Amygdala (tissue), 56 donors: ENCODE measurements around the gene YWHAB.
"Not testable (repeated sequence)": the region's sequence is repeated elsewhere in the genome, so short reads cannot be mapped to it uniquely, and the experiment has no call there.

Experiments used
- DNase-seq, 56 donors: peaks; one replicate each; lab custom pipeline; 2025; lab: John Stamatoyannopoulos, UW

YWHAB gene

DNA sequence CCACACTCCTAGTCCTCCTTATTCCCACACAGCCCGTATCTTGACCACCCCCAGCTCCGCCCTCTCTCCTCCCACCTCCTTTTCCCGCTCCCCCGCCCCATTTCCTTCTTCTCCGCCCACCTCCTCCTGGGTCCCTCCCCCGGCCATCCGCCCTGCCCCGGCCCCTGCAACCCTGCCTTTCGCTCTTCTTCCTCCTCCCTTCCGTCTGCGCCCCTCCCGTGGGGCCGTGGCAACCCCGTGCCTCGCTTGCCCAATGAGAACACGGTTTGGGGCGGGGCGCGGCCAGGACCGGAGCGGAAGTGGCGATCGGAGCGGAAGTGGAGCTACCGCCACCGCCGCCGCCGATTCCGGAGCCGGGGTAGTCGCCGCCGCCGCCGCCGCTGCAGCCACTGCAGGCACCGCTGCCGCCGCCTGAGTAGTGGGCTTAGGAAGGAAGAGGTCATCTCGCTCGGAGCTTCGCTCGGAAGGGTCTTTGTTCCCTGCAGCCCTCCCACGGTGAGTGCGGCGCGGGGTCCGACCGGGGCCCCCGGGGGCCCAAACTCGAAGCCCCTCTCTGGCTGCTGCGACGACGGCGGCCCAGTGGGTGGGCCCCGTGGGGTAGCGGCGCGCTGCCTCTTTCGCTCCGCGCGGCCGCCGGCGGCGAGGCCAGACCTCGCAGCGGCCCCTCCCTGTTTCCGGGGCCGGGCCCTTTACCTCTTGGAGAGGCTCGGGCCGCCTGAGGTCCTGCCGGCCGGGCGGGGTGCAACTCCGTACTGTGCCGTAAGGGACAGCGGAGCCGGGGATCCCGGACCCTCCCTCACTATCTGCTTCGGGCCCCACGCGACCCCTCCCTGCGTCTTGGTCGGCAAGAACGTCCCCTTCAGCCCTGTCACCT, at the start of gene YWHAB:
YWHAB (plus strand) TSS at position 314 of the 874 bp plus-strand sequence. CDS start 15,829 bp downstream, outside the sequence.
- DNase-seq, result peak; percentile 67 to 98 (median 94)

DNA sequence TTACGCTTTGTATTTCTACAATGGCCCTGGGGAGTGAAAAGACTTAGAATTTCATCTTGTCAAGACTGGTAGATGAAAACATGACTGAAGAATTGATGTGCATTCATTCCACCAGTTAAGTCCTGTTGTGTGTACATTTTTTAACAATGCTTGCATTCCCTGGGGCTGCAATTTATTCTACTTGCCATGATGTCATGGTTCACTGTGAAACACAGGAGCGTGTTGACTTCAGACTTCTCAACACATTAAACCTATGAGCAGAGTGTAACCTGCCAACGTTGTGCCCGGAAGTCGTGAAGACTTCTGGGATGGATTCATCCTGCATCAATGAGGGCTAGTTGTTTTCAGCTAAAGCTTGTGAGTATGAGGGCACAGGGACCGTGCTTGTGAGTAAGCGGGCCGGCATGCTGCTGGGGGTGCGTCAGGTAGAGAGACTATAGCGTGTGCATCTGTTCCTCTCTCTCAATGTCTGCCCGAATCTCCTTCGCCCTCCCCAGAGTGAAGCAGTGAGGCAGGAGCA, 48.8 kb upstream of the YWHAB start:
- no peak for DNase-seq

DNA sequence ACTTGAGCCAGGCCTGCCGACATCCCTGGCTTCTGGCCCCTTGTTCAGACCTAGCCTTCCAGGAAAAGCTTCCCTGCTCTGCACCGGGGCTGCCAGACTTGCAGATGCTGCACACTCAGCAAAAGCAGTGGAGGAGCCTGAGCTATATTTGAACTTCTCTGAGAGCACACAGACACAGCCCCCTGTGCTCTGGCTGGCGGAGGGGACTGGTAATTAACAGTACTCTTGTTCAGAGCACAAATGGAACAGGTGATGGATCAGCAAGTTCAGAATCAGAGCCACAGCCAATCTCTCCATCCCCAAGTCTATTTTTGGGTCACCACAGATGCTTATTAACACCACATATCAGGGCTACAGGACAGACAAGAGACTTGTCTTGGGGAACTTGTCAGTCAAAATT, 47.6 kb upstream of the YWHAB start:
- DNase-seq, result no peak

DNA sequence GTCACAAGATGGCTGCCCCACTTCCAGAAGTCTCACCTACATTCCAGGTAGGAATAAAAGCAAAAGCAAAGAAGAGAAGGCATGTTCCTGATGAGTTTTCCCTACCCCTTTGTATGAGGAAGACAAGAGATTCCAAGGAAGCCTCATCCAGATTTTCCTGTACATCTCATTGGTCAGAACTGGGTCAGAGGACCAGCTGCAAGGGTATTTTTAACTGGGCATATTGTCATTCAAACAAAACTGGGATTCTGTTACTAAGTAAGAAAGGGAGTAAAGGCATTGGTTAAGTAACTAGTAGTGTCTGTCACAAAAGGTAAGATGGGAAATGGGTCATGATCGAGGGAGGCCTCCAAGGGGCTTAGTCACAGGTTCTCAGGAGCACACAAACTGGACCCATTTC, 47.0 kb upstream of the YWHAB start:
- no peak for DNase-seq

DNA sequence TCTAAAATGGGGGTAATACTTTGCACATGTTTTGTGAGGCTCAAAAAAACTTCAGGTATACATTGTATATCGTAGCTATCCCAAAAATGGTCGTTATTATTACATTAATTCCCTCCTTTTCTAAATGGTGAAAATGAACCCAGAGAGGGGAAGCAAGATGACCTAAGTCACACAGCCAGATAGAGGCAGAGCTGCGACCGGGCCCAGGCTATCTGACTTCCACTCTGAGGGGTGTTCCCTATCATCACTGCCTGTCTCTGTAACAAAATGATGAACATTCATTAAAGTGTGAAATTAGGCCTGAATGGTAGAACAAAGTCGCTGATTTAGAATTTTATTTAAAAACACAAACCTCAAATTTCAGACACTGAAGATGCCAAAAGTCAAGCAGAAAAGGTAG, 46.0 kb upstream of the YWHAB start:
- no peak for DNase-seq

DNA sequence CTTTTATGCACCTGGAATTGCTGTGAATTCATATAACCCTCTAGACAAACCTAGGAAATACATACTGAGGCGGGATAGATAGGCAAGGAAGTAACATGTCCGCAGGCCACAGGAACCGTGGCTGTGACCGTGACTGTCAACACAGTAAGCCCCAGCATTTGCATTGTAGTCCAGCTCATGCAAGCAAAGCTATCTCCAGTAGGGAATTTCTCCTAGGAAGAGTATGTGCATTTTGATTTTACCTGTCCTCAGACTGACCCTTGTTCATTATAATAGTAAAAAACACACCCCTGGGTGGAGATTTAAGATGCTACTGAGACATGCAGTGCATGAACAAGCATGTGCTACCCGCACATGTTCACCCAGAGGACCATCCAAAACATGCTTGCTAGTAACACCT, 44.7 kb upstream of the YWHAB start:
- no peak for DNase-seq

DNA sequence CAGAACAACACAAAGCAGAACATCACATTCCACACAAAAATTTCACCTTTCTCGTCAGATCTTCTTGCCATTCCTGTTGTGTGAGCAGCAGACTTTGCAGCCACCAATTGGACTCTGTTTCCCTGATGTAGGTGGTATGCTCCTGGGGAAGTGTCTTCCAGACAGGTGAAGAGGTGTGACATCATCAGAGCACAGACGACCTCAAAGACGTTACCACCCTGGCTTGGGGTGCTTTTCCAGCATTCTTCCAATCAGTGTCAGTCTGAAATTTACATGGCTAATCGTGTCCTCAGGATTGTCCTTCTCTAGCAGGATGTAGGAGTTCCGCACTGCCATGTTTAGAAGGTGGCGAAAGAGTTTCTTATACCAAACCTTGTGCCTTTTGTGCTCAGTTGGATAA, 43.5 kb upstream of the YWHAB start:
- no peak for DNase-seq

DNA sequence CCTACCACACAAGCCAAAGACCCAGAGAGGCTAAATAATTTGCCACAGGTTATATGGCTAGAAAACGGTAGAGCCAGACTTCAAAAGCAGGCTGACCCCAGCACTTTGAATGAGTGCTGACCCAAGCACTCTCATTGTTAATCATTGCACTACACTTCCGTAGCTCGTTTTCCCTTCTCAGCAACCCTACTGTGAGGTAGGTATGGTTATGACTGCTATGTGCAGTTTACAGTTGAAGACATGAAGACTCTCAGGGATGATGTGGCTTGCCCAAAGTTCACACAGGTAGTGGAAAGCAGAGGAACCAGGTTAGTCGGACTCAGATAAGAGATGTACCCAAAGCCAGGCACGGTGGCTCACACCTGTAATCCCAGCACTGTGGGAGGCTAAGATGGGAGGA, 41.6 kb upstream of the YWHAB start:
- DNase-seq, result no peak

DNA sequence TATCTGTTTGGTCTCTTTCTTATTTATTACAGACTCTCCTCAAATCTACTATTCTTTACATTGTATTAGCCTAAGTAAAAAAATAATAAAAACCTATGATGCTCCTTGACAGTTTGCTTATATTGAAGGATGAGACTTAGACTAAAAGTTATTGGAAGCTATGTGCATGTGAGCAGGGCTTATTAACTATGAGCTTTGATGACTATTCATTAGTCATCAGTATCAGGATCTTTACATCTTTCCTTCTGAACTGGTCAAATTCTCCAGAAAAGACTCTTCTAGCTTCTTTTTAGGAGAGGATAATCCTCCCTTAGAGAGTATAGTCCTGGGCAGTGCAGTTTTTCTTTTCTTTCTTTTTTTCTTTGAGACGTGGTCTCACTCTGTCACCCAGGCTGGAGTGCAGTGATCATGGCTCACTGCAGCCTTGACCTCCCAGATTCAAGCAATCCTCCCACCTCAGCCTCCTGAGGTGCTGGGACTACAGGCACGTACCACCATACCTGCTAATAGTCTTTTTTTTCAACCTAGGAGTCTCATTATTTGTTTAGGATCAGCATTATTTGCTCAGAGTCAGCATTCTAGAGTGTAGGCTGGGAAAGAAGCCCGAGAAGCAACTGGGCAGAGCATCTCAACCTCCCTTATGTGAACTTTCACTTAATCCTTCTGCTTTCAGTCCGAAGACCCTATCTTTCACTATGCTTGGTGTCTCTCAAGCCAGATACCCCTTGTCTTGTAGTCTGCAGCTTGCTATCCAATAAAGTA, 37.1 kb upstream of the YWHAB start:
- no peak for DNase-seq

DNA sequence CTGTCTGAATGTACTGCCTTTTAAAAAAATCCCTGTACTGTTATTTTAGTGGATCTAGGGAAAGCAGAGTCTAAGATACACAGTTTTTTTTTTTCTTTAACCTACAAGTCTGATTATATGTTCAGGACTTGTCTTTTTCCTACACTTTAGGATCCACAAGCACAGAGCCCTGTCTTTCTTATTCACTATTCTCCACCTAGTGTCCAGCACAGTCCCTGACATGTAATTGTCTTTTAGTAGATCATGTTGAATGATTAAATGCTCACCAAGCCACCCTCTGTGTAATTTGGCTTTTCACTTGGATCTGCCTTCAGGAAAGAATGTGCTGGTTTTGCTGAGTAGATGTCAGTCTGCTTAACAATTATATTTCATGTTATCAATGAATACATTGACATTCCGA, 35.8 kb upstream of the YWHAB start:
- no peak for DNase-seq

DNA sequence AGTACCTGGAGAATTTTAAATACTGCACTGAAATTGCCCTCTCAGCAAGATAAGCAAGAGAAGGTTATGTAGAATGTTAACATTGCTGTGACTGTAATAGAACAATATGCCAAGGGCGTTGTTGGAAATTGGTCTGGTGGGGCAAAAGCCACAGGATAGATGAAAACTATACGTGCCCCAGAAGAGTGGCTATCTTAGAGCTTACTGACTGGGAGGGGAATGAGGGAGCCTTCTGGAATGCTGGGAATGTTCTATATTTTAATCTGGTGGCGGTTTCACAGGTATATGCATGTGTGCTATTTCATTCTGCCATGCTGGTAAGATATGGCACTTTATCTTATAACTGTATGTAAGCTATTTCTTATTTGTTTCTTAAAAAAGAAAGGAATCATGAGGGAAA, 35.2 kb upstream of the YWHAB start:
- DNase-seq, result no peak

DNA sequence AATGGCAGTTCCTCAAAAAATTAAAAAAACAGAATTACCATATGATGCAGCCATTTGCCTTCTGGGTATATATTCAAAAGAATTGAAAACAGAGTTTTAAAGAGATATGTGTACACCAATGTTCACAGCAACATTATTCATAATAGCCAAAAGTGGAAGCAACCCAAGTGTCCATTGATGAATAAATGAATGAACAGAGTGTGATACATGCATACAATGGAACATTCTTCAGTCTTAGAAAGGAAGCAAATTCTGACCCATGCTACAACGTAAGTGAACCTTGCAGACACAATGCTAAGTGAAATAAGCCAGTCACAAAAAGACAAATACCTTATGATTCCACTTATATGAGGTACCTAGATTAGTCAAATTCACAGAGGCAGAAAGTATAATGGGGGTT, 34.7 kb upstream of the YWHAB start:
- DNase-seq, result no peak

DNA sequence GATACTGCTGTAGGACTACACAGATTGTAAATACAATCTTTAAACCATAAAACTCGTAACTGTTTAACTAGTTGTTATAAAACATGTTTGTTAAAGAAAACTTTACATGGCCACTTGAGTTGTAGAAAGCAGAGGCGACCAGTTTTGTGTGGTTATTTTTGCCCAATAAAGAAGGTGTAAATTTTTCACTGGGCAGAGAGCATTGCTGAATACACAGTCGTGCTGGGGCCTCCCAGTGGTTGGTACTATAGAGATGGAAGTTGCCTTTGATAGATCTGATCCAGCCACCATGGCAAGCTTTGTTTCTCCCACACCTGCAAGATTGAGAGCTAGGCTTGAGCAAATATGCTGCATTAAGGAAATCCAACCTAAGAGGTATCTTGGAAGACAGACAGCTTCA, 34.0 kb upstream of the YWHAB start:
- DNase-seq, result no peak

DNA sequence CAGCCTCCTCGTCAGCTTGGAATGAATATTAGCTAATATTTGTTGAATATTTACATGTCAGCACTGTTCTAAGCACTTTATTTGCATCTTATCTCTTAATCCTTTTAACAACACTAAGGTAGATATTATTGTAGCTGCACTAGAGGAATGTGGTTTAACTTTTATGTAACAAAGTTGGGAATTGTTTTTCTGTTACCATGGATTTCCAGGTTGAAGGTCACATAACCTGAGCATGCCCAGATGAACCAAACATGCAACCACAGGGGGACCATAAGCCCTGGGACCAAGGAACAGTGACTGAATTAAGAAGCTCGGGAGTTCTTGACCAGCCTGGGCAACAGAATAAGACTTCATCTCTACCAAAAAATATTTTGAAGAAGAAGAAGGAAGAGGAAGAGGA, 29.1 kb upstream of the YWHAB start:
- DNase-seq, result no peak

DNA sequence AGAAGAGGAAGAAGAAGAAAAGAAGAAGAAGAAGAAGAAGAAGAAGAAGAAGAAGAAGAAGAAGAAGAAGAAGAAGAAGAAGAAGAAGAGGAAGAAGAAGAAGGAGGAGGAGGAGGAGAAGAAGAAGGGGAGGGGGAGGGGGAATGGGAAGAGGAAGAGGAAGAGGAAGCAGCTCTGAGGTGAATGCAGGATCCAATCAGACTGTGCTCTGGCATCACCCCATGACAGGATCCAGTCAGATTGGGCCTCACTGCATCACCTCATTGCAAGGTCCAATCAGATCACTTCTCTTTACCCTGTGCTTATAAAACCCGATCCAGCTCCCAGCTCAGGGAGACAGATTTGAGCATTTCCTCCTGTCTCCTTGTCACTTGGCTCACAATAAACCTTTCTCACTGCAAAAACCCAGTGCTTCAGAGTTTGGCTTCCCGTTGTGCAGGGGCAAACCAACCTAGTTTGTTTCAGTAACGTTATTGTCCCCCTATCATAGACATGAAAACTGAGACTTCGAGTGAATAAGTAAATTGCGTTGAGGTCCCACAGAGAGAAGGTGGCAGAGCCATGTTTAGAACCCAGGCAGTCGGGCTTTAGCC, 28.6 kb upstream of the YWHAB start:
- no peak for DNase-seq

DNA sequence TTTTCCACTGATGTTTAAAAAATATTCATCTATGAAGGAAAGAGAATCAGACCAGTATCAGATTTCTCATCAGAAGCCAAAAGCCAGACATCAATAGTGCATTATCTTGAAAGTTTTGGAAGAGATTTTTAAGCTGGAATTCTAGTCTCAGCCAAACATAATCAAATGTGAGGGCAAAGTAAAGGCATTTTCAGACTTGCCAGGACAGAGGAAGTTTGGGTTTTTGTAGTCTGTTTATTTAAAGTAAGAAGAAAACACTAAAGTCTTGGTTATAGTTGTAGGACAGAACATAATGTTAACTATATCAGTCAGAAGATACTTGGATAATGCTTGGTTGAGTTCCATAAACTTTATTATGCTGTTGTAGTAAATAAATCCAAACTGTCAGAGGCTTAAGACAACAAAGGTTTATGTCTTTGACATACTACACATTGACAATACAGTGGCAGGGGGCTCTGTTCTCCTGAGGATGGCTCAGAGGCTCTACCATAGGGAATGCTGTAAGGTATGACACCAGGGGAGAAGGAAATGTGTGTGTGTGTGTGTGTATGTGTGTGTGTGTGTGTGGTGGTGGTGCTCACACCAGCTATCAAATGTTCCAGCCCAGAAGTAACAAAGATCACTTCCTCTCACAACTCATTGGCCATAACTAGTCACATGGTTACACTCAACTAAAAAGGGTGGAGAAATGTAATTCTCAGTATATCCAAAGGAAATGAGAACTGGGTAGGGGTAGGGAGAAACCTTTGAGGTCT, 26.7 kb upstream of the YWHAB start:
- DNase-seq, result no peak

DNA sequence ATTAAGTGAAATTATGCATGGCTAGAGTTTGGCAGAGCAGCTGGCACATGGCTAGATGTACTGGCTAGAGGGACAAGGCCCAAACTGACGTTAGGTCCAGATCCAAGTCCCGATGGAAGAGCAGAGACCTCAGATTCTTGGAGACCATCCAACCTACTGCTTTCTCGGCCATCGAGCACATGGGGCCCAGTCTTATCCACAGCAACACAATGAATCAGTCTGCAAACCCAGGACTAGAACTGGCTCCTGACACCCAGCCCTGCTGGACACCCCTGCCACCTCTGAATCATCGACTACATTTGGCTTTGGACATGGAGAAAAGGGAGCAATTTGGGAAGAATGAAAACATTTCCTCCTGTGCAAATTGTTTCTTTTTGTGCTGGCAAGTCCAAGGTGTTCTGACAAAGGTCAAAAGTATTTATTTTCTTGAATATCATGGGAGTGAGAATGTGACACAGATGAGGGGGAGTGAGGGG, 23.9 kb upstream of the YWHAB start:
- DNase-seq, result peak in 4 of 56 donors; percentile 2 to 23 (median 5)

DNA sequence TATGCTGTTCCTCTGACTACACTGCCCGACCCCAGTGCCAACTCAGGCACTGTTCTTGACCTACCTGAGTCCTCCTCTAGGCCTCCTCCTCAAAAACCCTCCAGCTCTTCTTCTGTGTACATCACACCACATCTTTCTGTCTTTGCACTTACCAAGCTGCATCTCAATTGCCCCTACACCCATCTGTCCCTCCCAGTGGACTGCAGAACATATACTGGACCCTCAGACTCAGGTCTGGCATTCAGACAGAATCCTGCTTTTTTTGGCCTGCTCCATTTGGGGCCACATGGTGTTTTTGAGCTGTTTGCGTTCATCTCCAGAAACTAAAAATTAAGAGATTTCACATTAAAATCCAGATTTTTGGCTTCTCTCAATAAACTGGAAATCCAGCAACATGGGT, 23.2 kb upstream of the YWHAB start:
- DNase-seq, result no peak

DNA sequence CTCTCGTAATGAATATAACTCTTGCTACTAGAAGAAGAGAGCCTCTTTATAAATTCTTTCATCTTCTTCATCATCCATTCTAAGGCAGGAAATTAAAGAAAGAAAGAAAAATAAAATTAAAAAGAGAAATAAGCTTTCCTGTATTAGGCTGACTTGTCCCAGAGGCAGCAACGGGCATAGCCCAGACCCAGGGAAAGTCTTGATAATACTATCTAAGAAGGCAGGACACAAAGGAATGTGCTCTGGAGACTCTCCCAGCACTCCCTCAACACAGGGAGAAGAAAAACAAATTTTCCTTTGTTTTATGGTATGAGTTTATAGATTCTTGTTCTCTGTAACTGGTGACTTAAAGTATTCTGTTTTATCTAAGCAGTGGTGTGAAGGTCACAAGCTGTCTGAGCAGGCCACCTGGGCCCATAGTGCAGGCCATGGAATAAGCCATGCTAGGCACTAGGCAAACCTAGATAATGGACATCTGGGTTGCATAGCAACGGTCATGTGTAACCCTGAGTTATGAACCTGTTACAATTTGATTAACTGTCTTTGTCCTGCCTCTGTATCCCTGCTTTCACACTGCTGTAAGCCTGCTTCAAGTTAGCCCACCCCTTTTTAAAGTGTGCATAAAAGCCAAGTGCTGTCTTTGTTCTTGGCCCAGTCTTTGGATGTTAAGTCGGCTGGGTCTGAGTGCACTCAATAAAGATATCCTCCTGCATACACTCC, 22.0 kb upstream of the YWHAB start:
- not testable (repeated sequence) for DNase-seq

DNA sequence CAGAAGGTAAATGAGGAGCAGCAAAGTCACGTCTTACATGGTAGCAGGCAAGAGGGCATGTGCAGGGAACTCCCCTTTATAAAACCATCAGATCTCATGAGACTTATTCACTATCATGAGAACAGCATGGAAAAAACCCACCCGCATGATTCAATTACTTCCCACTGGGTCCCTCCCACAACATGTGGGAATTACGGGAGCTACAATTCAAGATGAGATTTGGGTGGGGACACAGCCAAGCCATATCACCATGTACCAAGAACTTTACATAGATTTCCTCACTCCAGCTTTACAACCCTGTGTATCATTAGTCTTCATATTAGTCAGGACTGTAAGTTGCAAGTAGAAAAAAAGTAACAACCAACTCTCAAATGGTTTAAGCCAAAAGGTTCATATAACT, 21.0 kb upstream of the YWHAB start:
- DNase-seq, result not testable (repeated sequence)
